Measurements from ENCODE around the gene MRPL16.

- TF ChIP-seq TAF1 (IDR thresholded peaks at IDR 0.05; ENCODE audit: low read depth) (no peak), CREB1 (IDR thresholded peaks at IDR 0.05; ENCODE audit: low read depth) (no peak), MAX (IDR thresholded peaks at IDR 0.05) (no peak), NFIC (IDR thresholded peaks at IDR 0.05) (no peak), TEAD4 (IDR thresholded peaks at IDR 0.05) (no peak), TCF12 (IDR thresholded peaks at IDR 0.05; ENCODE audit: low read depth) (no peak), USF1 (IDR thresholded peaks at IDR 0.05) (no peak), FOXM1 (IDR thresholded peaks at IDR 0.05; ENCODE audit: borderline replicate concordance, low read depth) (no peak), REST (IDR thresholded peaks at IDR 0.05; ENCODE audit: low read depth) (no peak), YY1 (IDR thresholded peaks at IDR 0.05; ENCODE audit: low read depth) (no peak), ZBTB7A (IDR thresholded peaks at IDR 0.05; ENCODE audit: low read depth) (no peak)
Measured at GRCh38 chr11:59782080-59782479, 28.5 kb downstream of the MRPL16 start.

Measured in Ishikawa (cell line).